ENCODE data around the gene MTUS2. TPM values are rescaled to one million over a fixed set of nuclear protein-coding genes. Genes with fewer than 3 reads are reported as not detected.

The MTUS2 gene
- polyA plus RNA-seq, 2 of the 4 experiments (the other 2 are of a cell fraction), result not detected

DNA sequence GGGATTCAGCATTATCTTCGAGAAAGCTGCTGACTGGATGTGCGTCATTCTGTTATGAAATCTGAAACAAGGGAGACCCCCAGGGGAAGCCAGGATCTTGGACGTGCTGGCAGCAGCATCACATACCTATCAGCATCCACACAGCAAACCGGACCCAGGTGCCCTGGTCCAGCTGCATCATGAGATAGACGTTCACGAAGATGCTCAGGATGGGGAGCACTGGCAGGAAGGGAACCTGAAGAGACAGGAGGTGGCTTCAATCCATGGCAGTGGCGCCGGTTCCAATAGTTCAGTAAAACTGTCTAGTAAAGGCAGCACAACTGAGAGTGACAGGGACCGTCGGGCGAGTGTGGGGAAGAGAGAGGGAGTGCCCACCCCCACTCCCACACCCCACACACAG lies 695.9 kb downstream of the MTUS2 start:
- Histone ChIP-seq H3K4me2 (no peak overlapping the region), H3K4me3 (no peak overlapping the region), H3K4me1 (no peaks in the 10 kb centered on the region), H3K9me3 (no peaks in the 10 kb centered on the region), H3K27ac (no peak overlapping the region)
- WGBS (ENCODE audit: missing lambda C conversion rate), result 91% methylated on average over 11 of the region's 11 CpGs
- CTCF ChIA-PET, result no interaction called here
- FAIRE-seq (no peak), ATAC-seq (no peak), DNase-seq (ENCODE audit: low read depth in 1 of 2, low spot score in 1 of 2) (no peak)
- TF ChIP-seq, protein P1, sequence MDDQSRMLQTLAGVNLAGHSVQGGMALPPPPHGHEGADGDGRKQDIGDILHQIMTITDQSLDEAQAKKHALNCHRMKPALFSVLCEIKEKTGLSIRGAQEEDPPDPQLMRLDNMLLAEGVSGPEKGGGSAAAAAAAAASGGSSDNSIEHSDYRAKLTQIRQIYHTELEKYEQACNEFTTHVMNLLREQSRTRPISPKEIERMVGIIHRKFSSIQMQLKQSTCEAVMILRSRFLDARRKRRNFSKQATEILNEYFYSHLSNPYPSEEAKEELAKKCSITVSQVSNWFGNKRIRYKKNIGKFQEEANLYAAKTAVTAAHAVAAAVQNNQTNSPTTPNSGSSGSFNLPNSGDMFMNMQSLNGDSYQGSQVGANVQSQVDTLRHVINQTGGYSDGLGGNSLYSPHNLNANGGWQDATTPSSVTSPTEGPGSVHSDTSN (IDR thresholded peaks at IDR 0.05), result no peak
- TF ChIP-seq, protein P2, sequence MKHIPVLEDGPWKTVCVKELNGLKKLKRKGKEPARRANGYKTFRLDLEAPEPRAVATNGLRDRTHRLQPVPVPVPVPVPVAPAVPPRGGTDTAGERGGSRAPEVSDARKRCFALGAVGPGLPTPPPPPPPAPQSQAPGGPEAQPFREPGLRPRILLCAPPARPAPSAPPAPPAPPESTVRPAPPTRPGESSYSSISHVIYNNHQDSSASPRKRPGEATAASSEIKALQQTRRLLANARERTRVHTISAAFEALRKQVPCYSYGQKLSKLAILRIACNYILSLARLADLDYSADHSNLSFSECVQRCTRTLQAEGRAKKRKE (CRISPR knock-in tag; IDR thresholded peaks at IDR 0.05; ENCODE audit: low read depth), result no peak
- POLR2A ChIA-PET, result no interaction called here

DNA sequence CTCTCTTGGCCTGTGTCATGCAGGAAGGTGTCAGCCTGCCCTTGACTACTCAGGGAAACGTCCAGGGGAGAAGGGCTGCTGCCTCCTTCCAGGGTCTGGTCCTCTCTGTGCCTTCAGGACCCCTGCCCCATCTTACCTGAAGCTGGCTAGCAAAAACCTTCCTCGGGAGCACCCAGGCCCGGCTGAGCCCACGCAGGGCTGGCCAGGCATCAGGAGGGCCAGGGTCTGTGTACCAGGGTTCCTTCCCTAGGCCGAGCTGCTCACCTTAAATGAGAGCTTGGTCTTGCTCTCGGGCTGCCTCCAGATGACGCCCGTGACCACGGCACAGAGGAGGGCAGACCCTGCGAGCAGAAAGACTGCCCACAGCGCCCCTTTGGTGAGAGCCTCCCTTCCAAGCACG lies 696.7 kb downstream of the MTUS2 start:
- POLR2A ChIA-PET, result no interaction called here
- WGBS (ENCODE audit: missing lambda C conversion rate), result 90% methylated on average over 6 of the region's 12 CpGs
- ATAC-seq, result no peak

DNA sequence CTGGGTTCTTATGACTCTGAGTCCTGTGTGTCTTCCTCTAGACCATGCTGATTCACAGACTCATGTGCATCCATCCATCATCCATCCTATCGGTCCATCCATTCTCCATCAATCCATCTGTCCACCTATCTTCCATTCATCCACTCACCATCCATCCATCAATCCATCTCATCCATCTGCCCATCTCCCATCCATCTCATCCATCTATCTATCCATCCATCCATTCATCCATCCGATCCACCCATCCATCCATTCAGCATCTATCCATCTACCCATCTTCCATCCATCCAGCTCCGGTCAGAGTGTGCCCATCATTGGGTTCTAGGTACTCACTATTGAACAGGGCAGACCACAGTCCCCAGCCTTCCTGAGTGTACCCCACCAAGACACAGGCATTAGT lies 699.8 kb downstream of the MTUS2 start:
- no peaks in the 10 kb centered on the region for H3K9me3 ChIP-seq
- ATAC-seq (no peak), FAIRE-seq (no peak), DNase-seq (ENCODE audit: low read depth in 1 of 2, low spot score in 1 of 2) (no peak)
- WGBS (ENCODE audit: missing lambda C conversion rate), result 93% methylated on average over 3 of the region's 3 CpGs
- CTCF ChIA-PET, result interaction anchor here (1.0 to 1.2 kb wide), 2 partner anchors 11 to 595 kb away, joined by 3 read pairs; no protein-coding TSS in a partner anchor
- no peaks in the 10 kb centered on the region for H3K4me1 ChIP-seq
- H3K4me3 ChIP-seq, result no peak overlapping the region
- no peak for TF ChIP-seq PHF8 (IDR thresholded peaks at IDR 0.05; ENCODE audit: borderline replicate concordance, low read depth)
- no peak for TF ChIP-seq CEBPB (IDR thresholded peaks at IDR 0.05)
- TF ChIP-seq, protein P3, sequence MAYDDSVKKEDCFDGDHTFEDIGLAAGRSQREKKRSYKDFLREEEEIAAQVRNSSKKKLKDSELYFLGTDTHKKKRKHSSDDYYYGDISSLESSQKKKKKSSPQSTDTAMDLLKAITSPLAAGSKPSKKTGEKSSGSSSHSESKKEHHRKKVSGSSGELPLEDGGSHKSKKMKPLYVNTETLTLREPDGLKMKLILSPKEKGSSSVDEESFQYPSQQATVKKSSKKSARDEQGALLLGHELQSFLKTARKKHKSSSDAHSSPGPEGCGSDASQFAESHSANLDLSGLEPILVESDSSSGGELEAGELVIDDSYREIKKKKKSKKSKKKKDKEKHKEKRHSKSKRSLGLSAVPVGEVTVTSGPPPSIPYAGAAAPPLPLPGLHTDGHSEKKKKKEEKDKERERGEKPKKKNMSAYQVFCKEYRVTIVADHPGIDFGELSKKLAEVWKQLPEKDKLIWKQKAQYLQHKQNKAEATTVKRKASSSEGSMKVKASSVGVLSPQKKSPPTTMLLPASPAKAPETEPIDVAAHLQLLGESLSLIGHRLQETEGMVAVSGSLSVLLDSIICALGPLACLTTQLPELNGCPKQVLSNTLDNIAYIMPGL (CRISPR knock-in tag; IDR thresholded peaks at IDR 0.05; ENCODE audit: borderline replicate concordance), result no peak
- TF ChIP-seq KDM1A (IDR thresholded peaks at IDR 0.05; ENCODE audit: low read depth), result no peak
- no peak for TF ChIP-seq EP300 (IDR thresholded peaks at IDR 0.05)
- TF ChIP-seq HOXB13 (CRISPR knock-in tag; IDR thresholded peaks at IDR 0.05; ENCODE audit: low read depth), result no peak
- no peak for TF ChIP-seq RCOR1 (IDR thresholded peaks at IDR 0.05; ENCODE audit: low read depth, low read length)
- TF ChIP-seq BHLHE40 (IDR thresholded peaks at IDR 0.05; ENCODE audit: low read depth, low read length), result no peak
- TF ChIP-seq, protein P2 (CRISPR knock-in tag; IDR thresholded peaks at IDR 0.05; ENCODE audit: low read depth), result no peak
- no peak for TF ChIP-seq TP53 (CRISPR knock-in tag; IDR thresholded peaks at IDR 0.05)
- TF ChIP-seq TFCP2L1 (CRISPR knock-in tag; IDR thresholded peaks at IDR 0.05), result no peak
- TF ChIP-seq, protein P4, sequence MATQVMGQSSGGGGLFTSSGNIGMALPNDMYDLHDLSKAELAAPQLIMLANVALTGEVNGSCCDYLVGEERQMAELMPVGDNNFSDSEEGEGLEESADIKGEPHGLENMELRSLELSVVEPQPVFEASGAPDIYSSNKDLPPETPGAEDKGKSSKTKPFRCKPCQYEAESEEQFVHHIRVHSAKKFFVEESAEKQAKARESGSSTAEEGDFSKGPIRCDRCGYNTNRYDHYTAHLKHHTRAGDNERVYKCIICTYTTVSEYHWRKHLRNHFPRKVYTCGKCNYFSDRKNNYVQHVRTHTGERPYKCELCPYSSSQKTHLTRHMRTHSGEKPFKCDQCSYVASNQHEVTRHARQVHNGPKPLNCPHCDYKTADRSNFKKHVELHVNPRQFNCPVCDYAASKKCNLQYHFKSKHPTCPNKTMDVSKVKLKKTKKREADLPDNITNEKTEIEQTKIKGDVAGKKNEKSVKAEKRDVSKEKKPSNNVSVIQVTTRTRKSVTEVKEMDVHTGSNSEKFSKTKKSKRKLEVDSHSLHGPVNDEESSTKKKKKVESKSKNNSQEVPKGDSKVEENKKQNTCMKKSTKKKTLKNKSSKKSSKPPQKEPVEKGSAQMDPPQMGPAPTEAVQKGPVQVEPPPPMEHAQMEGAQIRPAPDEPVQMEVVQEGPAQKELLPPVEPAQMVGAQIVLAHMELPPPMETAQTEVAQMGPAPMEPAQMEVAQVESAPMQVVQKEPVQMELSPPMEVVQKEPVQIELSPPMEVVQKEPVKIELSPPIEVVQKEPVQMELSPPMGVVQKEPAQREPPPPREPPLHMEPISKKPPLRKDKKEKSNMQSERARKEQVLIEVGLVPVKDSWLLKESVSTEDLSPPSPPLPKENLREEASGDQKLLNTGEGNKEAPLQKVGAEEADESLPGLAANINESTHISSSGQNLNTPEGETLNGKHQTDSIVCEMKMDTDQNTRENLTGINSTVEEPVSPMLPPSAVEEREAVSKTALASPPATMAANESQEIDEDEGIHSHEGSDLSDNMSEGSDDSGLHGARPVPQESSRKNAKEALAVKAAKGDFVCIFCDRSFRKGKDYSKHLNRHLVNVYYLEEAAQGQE (IDR thresholded peaks at IDR 0.05), result no peak
- no peak overlapping the region for H3K27ac ChIP-seq
- POLR2A ChIA-PET, result no interaction called here
- no peak overlapping the region for H3K4me2 ChIP-seq

More for the DNA sequence above, 696.7 kb downstream of the MTUS2 start:
- no peaks in the 10 kb centered on the region for H3K9me3 ChIP-seq
- H3K4me2 ChIP-seq, result no peak overlapping the region
- no peak overlapping the region for H3K27ac ChIP-seq
- FAIRE-seq (no peak), DNase-seq (ENCODE audit: low read depth in 1 of 2, low spot score in 1 of 2) (no peak)
- no peak overlapping the region for H3K4me3 ChIP-seq
- H3K4me1 ChIP-seq, result no peaks in the 10 kb centered on the region
- TF ChIP-seq TFCP2L1 (CRISPR knock-in tag; IDR thresholded peaks at IDR 0.05) (no peak), FOSB (CRISPR knock-in tag; IDR thresholded peaks at IDR 0.05) (no peak), HOXB13 (CRISPR knock-in tag; IDR thresholded peaks at IDR 0.05; ENCODE audit: low read depth) (no peak), CHD4 (IDR thresholded peaks at IDR 0.05; ENCODE audit: borderline replicate concordance) (no peak), POLR2AphosphoS2 (conservative IDR thresholded peaks at IDR 0.05; ENCODE audit: low read length) (no peak)
- TF ChIP-seq, protein P5, sequence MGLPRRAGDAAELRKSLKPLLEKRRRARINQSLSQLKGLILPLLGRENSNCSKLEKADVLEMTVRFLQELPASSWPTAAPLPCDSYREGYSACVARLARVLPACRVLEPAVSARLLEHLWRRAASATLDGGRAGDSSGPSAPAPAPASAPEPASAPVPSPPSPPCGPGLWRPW (IDR thresholded peaks at IDR 0.05), result no peak
- CTCF ChIA-PET, result interaction anchor here (1.2 to 2.7 kb wide), 2 partner anchors 9 to 616 kb away, joined by 3 to 20 read pairs; no protein-coding TSS in a partner anchor
